Fibroblast of pulmonary artery (primary cell): ENCODE measurements around the gene ASCL3.
"Not testable (repeated sequence)": the region's sequence is repeated elsewhere in the genome, so short reads cannot be mapped to it uniquely, and the experiment has no call there.

Experiments used
- DNase-seq: peaks from one replicate; pipeline ENCODE4 v3.0.0-alpha.2; 2010; ENCODE audit warnings: low read depth
- H3K4me3 ChIP-seq: replicated peaks from 2 replicates; pipeline ENCODE4 v1.5.1; 2011; ENCODE audit warnings: low read depth, mild to moderate bottlenecking, control low read depth, low read length, moderate library complexity
- TF ChIP-seq, protein P1 (sequence below): IDR thresholded peaks from 2 replicates; pipeline ENCODE4 v1.5.1; 2011; ENCODE audit warnings: mild to moderate bottlenecking, control low read depth, low read length, inconsistent platforms; ENCODE audit errors: missing control alignments

ASCL3 gene

DNA sequence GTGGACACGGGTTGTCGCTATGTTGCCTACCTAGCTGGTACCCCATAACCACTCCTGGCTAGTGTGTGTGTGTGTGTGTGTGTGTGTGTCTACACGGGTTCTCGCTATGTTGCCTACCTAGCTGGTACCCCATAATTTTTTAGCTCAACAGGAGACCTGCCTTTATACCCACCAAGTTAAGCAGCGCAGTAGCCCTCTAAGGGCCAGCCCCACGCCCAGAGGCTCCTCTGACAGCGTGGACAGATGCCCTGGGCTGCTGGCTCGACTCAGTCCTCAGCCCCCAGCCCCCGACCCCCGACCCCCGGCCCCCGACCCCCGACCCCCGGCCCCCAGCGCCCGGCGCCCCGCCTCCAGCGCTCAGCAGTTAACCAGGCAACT lies 32.2 kb downstream of the ASCL3 start:
- TF ChIP-seq, protein P1, sequence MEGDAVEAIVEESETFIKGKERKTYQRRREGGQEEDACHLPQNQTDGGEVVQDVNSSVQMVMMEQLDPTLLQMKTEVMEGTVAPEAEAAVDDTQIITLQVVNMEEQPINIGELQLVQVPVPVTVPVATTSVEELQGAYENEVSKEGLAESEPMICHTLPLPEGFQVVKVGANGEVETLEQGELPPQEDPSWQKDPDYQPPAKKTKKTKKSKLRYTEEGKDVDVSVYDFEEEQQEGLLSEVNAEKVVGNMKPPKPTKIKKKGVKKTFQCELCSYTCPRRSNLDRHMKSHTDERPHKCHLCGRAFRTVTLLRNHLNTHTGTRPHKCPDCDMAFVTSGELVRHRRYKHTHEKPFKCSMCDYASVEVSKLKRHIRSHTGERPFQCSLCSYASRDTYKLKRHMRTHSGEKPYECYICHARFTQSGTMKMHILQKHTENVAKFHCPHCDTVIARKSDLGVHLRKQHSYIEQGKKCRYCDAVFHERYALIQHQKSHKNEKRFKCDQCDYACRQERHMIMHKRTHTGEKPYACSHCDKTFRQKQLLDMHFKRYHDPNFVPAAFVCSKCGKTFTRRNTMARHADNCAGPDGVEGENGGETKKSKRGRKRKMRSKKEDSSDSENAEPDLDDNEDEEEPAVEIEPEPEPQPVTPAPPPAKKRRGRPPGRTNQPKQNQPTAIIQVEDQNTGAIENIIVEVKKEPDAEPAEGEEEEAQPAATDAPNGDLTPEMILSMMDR, result no peak
- H3K4me3 ChIP-seq, result peak overlapping the region; percentile 82
- no peak for DNase-seq

DNA sequence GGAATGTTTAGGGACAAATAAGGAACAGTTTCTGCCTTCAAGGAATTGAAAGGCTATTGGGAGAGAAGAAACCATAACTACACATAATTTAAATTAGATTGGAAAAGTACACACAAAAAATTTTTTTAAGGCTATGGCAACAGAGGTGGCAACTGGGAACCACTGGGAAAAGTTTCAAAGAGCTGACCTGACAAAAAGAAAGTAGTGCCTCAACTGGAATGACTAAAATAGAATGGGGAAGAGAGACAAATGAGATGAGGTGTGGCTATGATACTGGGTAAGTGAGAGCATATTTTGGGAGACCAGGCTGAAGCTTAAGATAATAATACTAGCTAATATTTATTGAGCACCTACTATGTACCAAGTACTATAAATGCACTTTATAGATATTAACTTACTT lies 34.7 kb downstream of the ASCL3 start:
- TF ChIP-seq, protein P1, result no peak

DNA sequence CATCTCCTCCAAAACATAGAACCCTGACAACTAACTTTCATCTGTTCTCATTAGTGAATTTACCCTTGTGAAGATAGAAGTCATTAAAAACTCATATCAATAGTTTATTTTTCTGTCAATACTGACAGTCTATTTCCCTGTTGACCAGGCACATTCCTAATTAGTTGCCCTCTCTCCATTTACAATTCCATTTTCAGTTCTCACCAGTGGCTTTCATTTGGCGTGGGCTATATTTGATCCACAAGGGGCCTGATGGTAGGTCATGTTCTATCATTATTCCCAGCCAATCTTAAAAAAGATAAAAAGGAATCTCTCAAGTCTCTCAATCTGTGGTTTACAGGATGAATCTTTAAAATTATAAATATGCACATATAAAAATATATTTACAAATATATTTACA lies 35.7 kb downstream of the ASCL3 start:
- DNase-seq, result no peak
- no peak overlapping the region for H3K4me3 ChIP-seq
- TF ChIP-seq, protein P1, result no peak

More for the DNA sequence above, 34.7 kb downstream of the ASCL3 start:
- no peak overlapping the region for H3K4me3 ChIP-seq
- no peak for DNase-seq

GRCh38 chr11:8905528-8906165 lies 37.2 kb downstream of the ASCL3 start:
- peak; percentile 81 for DNase-seq
- TF ChIP-seq, protein P1, result no peak
- no peak overlapping the region for H3K4me3 ChIP-seq

GRCh38 chr11:8899119-8899753 lies 43.6 kb downstream of the ASCL3 start:
- no peak for DNase-seq
- no peak overlapping the region for H3K4me3 ChIP-seq
- TF ChIP-seq, protein P1, result no peak

DNA sequence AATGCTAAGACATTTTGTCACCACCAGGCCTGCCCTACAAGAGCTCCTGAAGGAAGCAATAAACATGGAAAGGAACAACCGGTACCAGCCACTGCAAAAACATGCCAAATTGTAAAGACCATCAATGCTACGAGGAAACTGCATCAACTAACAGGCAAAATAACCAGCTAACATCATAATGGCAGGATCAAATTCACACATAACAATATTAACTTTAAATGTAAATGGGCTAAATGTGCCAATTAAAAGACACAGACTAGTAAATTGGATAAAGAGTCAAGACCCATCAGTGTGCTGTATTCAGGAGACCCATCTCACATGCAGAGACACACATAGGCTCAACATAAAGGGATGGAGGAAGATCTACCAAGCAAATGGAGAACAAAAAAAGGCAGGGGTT lies 51.6 kb downstream of the ASCL3 start:
- H3K4me3 ChIP-seq, DNase-seq: not testable (repeated sequence)
